Astrocyte (in vitro differentiated cells and primary cell): Measurements from ENCODE around the gene BCL2L1.

Experiments
- EZH2 ChIP-seq: IDR thresholded peaks from 2 replicates; pipeline ENCODE4 v1.6.1; 2012; ENCODE audit warnings: mild to moderate bottlenecking, low read length, inconsistent platforms; ENCODE audit not compliant: insufficient read depth
- TF ChIP-seq, protein P1 (sequence below): IDR thresholded peaks from 2 replicates; pipeline ENCODE4 v1.5.1; 2011; ENCODE audit warnings: low read depth, mild to moderate bottlenecking, inconsistent platforms, low read length, moderate library complexity; ENCODE audit not compliant: insufficient read depth

DNA sequence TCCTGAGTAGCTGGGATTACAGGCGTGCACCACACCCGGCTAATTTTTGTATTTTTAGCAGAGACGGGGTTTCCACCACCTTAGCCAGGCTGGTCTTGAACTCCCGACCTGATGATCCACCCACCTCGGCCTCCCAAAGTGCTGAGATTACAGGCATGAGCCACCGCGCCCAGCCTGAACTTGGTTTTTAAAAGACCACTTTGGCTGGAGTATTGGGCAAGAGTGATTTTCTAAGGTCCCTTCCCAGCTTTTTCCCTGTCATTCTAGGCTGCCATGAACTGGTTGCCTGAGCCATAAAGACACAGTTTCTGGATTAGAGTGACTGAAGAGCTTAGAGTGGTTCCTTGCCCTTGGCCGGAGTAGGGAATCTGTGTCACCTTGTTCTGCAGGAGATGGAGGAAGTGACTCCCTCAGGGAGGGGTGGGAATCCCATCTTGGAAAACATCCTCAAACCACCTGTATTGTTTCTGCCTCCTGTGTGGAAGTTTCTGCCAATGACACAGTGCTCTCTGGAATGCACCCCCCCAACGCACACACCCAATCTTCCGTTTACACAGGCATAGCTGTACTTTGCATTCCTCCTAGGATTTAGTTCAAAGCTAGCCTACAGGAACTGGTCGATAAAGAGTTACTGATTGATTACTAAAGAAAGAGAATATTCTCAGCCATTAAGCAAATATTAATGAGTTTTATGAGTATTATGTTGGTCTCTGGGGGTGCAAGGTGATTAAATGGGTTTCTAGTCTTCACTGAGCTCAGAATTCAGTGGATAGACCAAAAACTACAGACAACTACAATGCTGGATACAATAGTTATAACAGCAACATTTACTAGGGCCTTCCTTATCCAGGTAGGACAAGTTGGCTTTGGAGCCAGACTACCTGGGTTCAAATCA lies 18.2 kb downstream of the BCL2L1 start:
- TF ChIP-seq, protein P1, sequence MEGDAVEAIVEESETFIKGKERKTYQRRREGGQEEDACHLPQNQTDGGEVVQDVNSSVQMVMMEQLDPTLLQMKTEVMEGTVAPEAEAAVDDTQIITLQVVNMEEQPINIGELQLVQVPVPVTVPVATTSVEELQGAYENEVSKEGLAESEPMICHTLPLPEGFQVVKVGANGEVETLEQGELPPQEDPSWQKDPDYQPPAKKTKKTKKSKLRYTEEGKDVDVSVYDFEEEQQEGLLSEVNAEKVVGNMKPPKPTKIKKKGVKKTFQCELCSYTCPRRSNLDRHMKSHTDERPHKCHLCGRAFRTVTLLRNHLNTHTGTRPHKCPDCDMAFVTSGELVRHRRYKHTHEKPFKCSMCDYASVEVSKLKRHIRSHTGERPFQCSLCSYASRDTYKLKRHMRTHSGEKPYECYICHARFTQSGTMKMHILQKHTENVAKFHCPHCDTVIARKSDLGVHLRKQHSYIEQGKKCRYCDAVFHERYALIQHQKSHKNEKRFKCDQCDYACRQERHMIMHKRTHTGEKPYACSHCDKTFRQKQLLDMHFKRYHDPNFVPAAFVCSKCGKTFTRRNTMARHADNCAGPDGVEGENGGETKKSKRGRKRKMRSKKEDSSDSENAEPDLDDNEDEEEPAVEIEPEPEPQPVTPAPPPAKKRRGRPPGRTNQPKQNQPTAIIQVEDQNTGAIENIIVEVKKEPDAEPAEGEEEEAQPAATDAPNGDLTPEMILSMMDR = no peak
- no peak for TF ChIP-seq EZH2
